ENCODE data around the gene ADCYAP1R1.

Gene ADCYAP1R1

GRCh38 chr7:31107106-31108090 is 55.3 kb downstream of the ADCYAP1R1 start:
- no peak for DNase-seq

GRCh38 chr7:31108097-31108657 is 56.1 kb downstream of the ADCYAP1R1 start:
- no peak for DNase-seq

DNA sequence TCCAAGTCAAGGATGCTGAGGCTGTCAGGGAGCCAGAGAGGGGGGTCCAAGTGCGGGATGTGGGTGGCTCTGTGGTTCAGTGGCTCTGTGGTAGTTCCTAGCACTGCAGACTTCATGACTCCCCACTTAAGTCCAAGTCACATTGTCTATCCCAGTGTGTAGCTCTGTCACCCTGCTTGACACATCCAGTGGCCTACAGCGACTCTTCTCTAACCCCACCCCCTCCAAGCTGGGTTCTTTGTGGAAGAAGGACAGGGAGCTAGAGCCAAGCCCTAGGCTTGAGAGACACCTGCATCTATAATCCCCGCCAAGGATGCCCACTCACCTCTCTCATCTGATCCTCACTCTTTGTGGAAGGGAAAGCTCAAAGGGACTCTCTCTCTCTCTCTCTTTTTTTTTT is 57.6 kb downstream of the ADCYAP1R1 start:
- no peak for DNase-seq

- DNase-seq: no peak
Measured at GRCh38 chr7:31110331-31111108, 58.4 kb downstream of the ADCYAP1R1 start.

GRCh38 chr7:31111109-31111451 is 59.0 kb downstream of the ADCYAP1R1 start:
- no peak for DNase-seq

GRCh38 chr7:31113660-31114059 is 61.6 kb downstream of the ADCYAP1R1 start:
- no peak for DNase-seq

DNA sequence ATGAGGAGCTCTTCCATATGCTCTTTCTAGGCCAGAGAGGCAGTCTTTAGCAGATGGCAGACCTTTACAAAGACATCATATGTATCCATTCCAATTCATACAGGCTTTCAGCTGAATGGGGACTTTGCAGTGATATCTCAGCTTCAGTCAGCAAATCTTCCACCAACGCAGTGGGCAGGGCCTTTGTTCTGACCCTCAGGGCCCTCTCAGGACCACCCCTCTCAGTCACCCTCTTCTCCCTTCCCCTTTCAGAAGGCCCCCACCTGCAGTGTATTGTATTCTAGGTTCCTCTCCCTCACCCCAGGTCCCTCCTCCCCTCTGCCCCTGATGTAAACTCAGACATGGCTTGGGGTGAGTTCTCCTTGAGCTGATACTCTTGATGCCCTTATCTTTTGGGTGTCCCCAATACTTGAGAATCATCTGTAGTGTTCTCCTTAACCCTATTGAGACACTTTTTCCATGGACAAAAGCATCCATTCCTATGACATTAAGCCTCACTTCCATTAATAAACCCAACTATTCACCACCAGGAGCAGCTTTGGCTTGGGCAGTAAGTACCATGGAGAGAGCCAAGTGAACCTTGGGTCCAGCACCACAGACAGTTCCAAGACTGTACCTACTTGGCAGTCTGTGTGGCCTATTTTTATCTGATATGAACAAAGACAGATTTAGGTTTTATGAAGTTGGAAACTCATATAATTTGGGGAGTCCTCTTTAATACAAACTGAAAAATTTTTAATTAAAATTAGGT is 62.7 kb downstream of the ADCYAP1R1 start:
- no peak for DNase-seq

DNA sequence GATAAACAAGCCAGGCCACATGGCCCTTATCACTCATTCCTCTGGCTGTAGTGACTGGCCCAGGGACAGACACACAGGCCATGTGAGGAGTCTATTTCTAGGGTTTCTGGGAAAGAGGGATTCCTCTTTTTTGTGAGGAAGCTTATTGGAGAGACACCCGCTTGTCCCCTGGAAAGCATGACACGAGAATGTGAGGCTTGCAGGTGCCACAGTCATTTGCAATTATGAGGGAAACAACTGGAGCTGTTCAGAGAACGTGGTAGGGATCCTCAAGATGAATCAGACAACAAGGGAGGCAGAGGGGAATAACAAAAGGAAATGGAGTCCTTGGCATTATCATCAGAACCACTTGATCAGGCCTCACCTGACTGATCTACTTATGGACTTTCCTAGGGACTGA is 64.5 kb downstream of the ADCYAP1R1 start:
- no peak for DNase-seq

- no peak for DNase-seq
Measured at GRCh38 chr7:31119249-31119648, 67.1 kb downstream of the ADCYAP1R1 start.

GRCh38 chr7:31120800-31121513 is 68.8 kb downstream of the ADCYAP1R1 start:
- no peak for DNase-seq

GRCh38 chr7:31121601-31122000 is 69.5 kb downstream of the ADCYAP1R1 start:
- no peak for DNase-seq

DNA sequence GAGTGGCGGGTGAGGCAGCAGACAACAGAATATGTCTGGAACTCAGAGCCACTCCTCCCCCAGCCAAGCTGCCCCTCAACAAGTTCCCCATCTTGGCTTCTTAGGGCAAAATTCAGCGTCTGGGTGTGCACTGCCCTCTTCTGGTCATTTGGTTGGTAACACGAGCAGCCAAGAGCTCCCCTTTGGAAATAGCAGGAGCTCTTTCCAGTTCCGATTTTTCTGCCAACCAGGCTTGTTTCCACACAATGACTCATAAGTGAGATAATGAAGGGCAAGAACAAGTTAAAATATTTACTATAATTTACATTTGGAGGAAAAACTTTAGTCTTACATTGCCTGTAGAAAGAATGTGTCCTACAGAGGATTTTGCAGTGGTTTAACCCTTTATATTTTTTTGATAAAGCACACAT is 70.5 kb downstream of the ADCYAP1R1 start:
- DNase-seq: no peak

DNA sequence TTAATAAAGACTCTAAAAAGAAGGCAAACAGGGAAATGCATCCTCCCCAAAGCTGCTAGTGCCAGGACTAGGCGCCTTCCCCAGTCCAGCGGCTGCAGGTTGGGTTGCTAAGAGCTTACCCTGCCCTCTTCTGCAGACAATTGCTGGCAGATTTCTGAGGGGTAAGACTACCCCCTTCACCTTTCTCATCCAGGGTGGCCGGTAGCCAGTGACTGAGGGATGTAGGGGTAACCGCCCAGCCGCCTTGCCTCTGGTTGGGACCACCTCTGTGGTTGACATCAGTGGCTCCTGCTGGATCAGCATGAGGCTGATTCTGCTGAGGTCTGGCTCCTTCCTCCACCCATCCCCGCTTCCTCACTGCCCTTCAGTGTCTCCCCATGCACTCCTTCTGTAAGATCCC is 71.2 kb downstream of the ADCYAP1R1 start:
- DNase-seq: no peak

GRCh38 chr7:31123726-31124125 is 71.6 kb downstream of the ADCYAP1R1 start:
- no peak for DNase-seq

DNA sequence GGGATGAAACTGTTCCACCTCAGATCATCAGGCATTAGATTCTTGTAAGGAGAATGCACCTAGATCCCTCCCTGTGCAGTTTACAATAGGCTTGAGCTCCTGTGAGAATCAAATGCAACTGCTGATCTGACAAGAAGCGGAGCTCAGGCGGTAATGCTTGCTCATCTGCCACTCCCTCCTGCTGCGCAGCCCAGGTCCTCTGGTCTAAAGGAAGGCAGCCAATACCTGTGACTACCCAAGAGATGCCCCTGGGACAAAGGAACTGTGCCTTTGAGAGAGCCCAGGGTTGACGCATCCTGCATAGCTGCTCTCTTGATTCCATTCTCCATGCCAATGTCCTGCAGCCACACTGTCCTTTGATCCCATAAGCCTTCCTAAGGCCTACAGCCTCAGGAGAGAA is 73.1 kb downstream of the ADCYAP1R1 start:
- DNase-seq: no peak

- no peak for DNase-seq
Measured at GRCh38 chr7:31126976-31127375, 74.9 kb downstream of the ADCYAP1R1 start.

DNA sequence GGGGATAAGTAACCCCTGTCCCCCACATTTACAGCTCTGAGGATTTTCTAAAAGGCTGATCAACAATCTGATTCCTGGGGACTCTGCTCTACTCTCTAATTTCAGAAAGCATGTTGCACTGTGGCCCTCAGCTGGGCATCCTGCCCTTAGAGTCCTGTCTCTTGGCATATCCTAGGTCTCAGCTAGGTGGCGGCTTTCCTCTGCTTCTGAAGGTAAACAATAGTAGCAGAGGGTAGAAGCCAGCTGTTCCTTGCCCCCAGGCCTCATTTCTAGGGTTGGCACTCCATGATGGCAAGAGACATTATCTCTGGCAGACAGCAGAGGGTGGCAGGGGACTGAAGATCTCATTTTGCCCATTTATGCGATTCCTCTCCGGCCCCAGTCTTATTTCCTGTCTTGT is 77.0 kb downstream of the ADCYAP1R1 start:
- DNase-seq: no peak

DNA sequence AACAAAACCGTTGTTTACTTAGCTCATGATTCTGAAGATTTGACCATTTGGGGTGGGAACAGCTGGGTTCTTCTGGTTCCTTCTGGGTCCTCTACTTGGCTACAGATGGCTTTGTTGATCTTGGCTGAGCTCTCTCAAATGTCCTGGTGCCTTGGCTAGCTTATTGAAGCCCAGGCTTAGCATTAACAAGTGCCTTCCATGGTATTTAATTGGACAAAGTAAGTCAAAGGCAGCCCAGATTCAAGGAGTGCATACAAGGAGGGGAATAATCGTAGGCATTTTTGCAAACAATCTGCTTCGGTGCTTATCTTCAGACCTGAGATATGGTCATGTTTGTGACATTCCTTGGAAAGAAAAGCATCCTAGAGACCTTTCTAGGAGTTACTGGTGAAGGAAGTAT is 81.4 kb downstream of the ADCYAP1R1 start:
- DNase-seq: no peak

- DNase-seq: peak; percentile 58
Measured at GRCh38 chr7:31134246-31135188, 82.4 kb downstream of the ADCYAP1R1 start.

GRCh38 chr7:31137234-31137633 is 85.1 kb downstream of the ADCYAP1R1 start:
- no peak for DNase-seq

DNA sequence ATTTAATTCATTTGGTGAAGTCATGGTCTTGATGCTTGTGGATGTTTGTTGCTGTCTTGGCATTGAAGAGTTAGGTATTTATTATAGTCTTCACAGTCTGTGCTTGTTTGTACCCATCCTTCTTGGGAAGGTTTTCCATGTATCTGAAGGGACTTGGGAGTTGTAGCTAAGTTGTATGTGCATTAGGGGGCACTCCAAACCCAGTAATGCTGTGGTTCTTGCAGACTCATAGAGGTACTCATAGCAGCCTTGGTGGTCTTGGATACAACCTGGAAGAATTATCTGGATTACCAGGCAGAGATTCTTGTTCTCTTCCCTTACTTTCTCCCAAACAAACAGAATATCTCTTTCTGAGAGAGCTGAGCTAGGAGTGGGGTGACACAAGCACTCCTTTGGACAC is 93.2 kb downstream of the ADCYAP1R1 start:
- DNase-seq: no peak

All from NCI-H187 treated with DMSO at 0.1 percent for 48 hours (cell line).